HepG2 (cell line): Measurements from ENCODE around the gene PGP.
A peak's percentile ranks its signal among the peaks of the same experiment; 100 is the strongest.

Experiments used
- POLR2A ChIP-seq, 2 experiments: IDR thresholded peaks; 2 replicates each; pipeline ENCODE4 v1.6.1; 2011; ENCODE audit warnings: low read depth in 2 of 2, low read length in 2 of 2, mild to moderate bottlenecking in 1 of 2, moderate library complexity in 1 of 2; ENCODE audit not compliant: insufficient read depth in 1 of 2
- ZNF121 ChIP-seq: sonication (generic); formaldehyde crosslinking; IDR thresholded peaks from 2 replicates; pipeline ENCODE4 v1.5.0; 2020; ENCODE audit warnings: mild to moderate bottlenecking, missing genetic modification reagents
- TF ChIP-seq, protein P1 (sequence below), 2 experiments: sonication (generic) in 1 of 2; formaldehyde crosslinking in 1 of 2; IDR thresholded peaks; 2 replicates each; pipeline versions ENCODE4 v1.5.1 to v1.6.1; 2011 to 2020; ENCODE audit warnings: borderline replicate concordance in 1 of 2, low read depth in 1 of 2, low read length in 1 of 2, mild to moderate bottlenecking in 1 of 2, missing genetic modification reagents in 1 of 2, moderate library complexity in 1 of 2
- TF ChIP-seq, protein P2 (sequence below): sonication (generic); formaldehyde crosslinking; IDR thresholded peaks from 2 replicates; pipeline ENCODE4 v1.5.0; 2020; ENCODE audit warnings: mild to moderate bottlenecking, missing genetic modification reagents, moderate library complexity
- TF ChIP-seq, protein P3 (sequence below): sonication (generic); formaldehyde crosslinking; IDR thresholded peaks from 2 replicates; pipeline ENCODE4 v1.5.1; 2020; ENCODE audit warnings: missing genetic modification reagents, mild to moderate bottlenecking, borderline replicate concordance

DNA sequence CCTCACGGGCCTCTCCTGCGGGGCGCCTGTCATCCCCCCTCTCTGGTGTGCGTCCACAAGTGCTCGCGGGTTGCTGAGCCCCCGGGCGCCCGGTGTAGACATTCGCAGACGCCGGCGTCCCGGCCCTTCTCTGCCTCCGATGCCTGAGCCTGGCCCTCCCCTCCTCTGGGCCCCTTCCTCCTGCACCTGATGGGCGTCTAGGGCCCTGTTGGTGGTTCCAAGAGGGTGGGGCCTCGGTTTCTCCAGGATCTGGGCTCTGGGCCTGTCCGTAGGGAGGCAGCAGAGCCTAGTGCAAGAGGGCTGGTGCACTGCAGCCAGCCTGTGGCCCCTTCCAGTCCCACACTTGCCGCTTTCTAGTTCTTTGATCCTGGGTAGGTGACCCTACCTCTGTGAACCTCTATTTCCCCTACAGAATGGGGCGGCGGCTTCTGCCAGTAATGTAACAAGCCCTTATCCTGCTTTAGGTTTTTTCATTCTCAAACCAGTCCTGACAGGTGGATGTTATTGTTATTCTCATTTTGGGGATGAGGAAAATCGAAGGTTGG is 9.4 kb upstream of the PGP start:
- TF ChIP-seq, protein P1, sequence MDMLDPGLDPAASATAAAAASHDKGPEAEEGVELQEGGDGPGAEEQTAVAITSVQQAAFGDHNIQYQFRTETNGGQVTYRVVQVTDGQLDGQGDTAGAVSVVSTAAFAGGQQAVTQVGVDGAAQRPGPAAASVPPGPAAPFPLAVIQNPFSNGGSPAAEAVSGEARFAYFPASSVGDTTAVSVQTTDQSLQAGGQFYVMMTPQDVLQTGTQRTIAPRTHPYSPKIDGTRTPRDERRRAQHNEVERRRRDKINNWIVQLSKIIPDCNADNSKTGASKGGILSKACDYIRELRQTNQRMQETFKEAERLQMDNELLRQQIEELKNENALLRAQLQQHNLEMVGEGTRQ (IDR thresholded peaks at IDR 0.05; ENCODE audit: low read depth, low read length), result no peak
- TF ChIP-seq, protein P1 (CRISPR knock-in tag; IDR thresholded peaks at IDR 0.05; ENCODE audit: borderline replicate concordance), result no peak
- TF ChIP-seq, protein P2, sequence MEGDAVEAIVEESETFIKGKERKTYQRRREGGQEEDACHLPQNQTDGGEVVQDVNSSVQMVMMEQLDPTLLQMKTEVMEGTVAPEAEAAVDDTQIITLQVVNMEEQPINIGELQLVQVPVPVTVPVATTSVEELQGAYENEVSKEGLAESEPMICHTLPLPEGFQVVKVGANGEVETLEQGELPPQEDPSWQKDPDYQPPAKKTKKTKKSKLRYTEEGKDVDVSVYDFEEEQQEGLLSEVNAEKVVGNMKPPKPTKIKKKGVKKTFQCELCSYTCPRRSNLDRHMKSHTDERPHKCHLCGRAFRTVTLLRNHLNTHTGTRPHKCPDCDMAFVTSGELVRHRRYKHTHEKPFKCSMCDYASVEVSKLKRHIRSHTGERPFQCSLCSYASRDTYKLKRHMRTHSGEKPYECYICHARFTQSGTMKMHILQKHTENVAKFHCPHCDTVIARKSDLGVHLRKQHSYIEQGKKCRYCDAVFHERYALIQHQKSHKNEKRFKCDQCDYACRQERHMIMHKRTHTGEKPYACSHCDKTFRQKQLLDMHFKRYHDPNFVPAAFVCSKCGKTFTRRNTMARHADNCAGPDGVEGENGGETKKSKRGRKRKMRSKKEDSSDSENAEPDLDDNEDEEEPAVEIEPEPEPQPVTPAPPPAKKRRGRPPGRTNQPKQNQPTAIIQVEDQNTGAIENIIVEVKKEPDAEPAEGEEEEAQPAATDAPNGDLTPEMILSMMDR (CRISPR knock-in tag), result peak; percentile 72
- peak; percentile 97 for TF ChIP-seq ZNF121
- TF ChIP-seq, protein P3, sequence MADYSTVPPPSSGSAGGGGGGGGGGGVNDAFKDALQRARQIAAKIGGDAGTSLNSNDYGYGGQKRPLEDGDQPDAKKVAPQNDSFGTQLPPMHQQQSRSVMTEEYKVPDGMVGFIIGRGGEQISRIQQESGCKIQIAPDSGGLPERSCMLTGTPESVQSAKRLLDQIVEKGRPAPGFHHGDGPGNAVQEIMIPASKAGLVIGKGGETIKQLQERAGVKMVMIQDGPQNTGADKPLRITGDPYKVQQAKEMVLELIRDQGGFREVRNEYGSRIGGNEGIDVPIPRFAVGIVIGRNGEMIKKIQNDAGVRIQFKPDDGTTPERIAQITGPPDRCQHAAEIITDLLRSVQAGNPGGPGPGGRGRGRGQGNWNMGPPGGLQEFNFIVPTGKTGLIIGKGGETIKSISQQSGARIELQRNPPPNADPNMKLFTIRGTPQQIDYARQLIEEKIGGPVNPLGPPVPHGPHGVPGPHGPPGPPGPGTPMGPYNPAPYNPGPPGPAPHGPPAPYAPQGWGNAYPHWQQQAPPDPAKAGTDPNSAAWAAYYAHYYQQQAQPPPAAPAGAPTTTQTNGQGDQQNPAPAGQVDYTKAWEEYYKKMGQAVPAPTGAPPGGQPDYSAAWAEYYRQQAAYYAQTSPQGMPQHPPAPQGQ, result no peak
- no peak for TF ChIP-seq POLR2A (IDR thresholded peaks at IDR 0.05; ENCODE audit: insufficient read depth in 1 of 2, low read depth in 2 of 2, low read length in 2 of 2)
